T-helper 2 cell treated with Interferon-gamma antibody and Interleukin-4, amounts not matched to agents 5 μg/mL and 100 μg/mL, for 36 hours (primary cell): Measurements from ENCODE around the gene HBA1.
"Not testable (repeated sequence)": the region's sequence is repeated elsewhere in the genome, so short reads cannot be mapped to it uniquely, and the experiment has no call there.

Experiments used
- DNase-seq: peaks from one replicate; pipeline ENCODE4 v3.0.0; 2021; ENCODE audit warnings: low spot score
- H3K27ac Mint-ChIP-seq: one replicate; pipeline ENCODE4 v1.8.0; 2021; ENCODE audit warnings: mild to moderate bottlenecking, mixed read lengths
- H3K27me3 Mint-ChIP-seq: one replicate; pipeline ENCODE4 v1.8.0; 2021; ENCODE audit warnings: low read depth, mixed read lengths
- H3K36me3 Mint-ChIP-seq: one replicate; pipeline ENCODE4 v1.8.0; 2021; ENCODE audit warnings: low read depth, mixed read lengths
- H3K4me1 Mint-ChIP-seq: one replicate; pipeline ENCODE4 v1.8.0; 2021; ENCODE audit warnings: low read depth, mixed read lengths
- H3K4me3 Mint-ChIP-seq: one replicate; pipeline ENCODE4 v1.8.0; 2022; ENCODE audit warnings: mild to moderate bottlenecking, moderate library complexity, mixed read lengths
- H3K9me3 Mint-ChIP-seq: one replicate; pipeline ENCODE4 v1.8.0; 2021; ENCODE audit warnings: mixed read lengths

The HBA1 gene

GRCh38 chr16:176006-176405 lies 474 bp upstream of the HBA1 start:
- not testable (repeated sequence) for H3K36me3 Mint-ChIP-seq, H3K27ac Mint-ChIP-seq, DNase-seq, H3K9me3 Mint-ChIP-seq, H3K4me3 Mint-ChIP-seq, H3K4me1 Mint-ChIP-seq
- H3K27me3 Mint-ChIP-seq = peaks cover 59% of the 10 kb centered on the region

GRCh38 chr16:177394-177822 lies 928 bp downstream of the HBA1 start:
- DNase-seq = no peak
- Mint-ChIP-seq H3K4me1 (peaks cover 2% of the 10 kb centered on the region), H3K27me3 (peaks cover 50% of the 10 kb centered on the region), H3K4me3 (peak overlapping the region; percentile 29), H3K36me3 (no peaks in the 10 kb centered on the region), H3K27ac (no peak overlapping the region), H3K9me3 (no peaks in the 10 kb centered on the region)

- Mint-ChIP-seq H3K27me3 (peaks cover 50% of the 10 kb centered on the region), H3K36me3 (no peaks in the 10 kb centered on the region), H3K9me3 (no peaks in the 10 kb centered on the region), H3K4me3 (peak overlapping the region; percentile 29), H3K27ac (no peak overlapping the region), H3K4me1 (peaks cover 2% of the 10 kb centered on the region)
- DNase-seq = no peak
These were observed 1.6 kb downstream of the HBA1 start for GRCh38 chr16:177981-178667.

GRCh38 chr16:178668-179015 lies 2.2 kb downstream of the HBA1 start:
- Mint-ChIP-seq H3K36me3 (no peaks in the 10 kb centered on the region), H3K27ac (no peak overlapping the region), H3K9me3 (no peaks in the 10 kb centered on the region), H3K27me3 (peaks cover 45% of the 10 kb centered on the region), H3K4me3 (no peak overlapping the region), H3K4me1 (peaks cover 2% of the 10 kb centered on the region)
- no peak for DNase-seq

- Mint-ChIP-seq H3K9me3 (no peaks in the 10 kb centered on the region), H3K27me3 (peaks cover 41% of the 10 kb centered on the region), H3K4me1 (peaks cover 2% of the 10 kb centered on the region), H3K27ac (no peak overlapping the region), H3K4me3 (peak overlapping the region; percentile 36), H3K36me3 (no peaks in the 10 kb centered on the region)
- DNase-seq = no peak
These were observed 3.0 kb downstream of the HBA1 start for GRCh38 chr16:179211-180092.

GRCh38 chr16:180101-180675 lies 3.7 kb downstream of the HBA1 start, which contains the start of gene HBQ1:
HBQ1 (plus strand) TSS chr16:180459; CDS start chr16:180487, 28 bp downstream.
- DNase-seq = peak; percentile 27
- H3K9me3 Mint-ChIP-seq = no peaks in the 10 kb centered on the region
- peaks cover 2% of the 10 kb centered on the region for H3K36me3 Mint-ChIP-seq
- H3K27ac Mint-ChIP-seq = no peak within 1 kb of the TSS
- H3K4me3 Mint-ChIP-seq = peak within 1 kb of the TSS; percentile 36
- no peaks in the 10 kb centered on the region for H3K4me1 Mint-ChIP-seq
- peaks cover 33% of the 10 kb centered on the region for H3K27me3 Mint-ChIP-seq

GRCh38 chr16:180681-181564 lies 4.4 kb downstream of the HBA1 start:
- H3K9me3 Mint-ChIP-seq = no peaks in the 10 kb centered on the region
- peaks cover 7% of the 10 kb centered on the region for H3K36me3 Mint-ChIP-seq
- no peaks in the 10 kb centered on the region for H3K4me1 Mint-ChIP-seq
- H3K27me3 Mint-ChIP-seq = peaks cover 28% of the 10 kb centered on the region
- peak overlapping the region; percentile 36 for H3K4me3 Mint-ChIP-seq
- H3K27ac Mint-ChIP-seq = no peak overlapping the region
- DNase-seq = peak; percentile 81

GRCh38 chr16:181565-182021 lies 5.1 kb downstream of the HBA1 start:
- no peak for DNase-seq
- Mint-ChIP-seq H3K4me1 (no peaks in the 10 kb centered on the region), H3K9me3 (no peaks in the 10 kb centered on the region), H3K27me3 (peaks cover 28% of the 10 kb centered on the region), H3K27ac (no peak overlapping the region), H3K4me3 (no peak overlapping the region), H3K36me3 (peaks cover 7% of the 10 kb centered on the region)

GRCh38 chr16:183005-183404 lies 6.5 kb downstream of the HBA1 start:
- Mint-ChIP-seq H3K27ac (no peak overlapping the region), H3K36me3 (peaks cover 10% of the 10 kb centered on the region), H3K4me1 (no peaks in the 10 kb centered on the region), H3K9me3 (no peaks in the 10 kb centered on the region), H3K27me3 (peaks cover 18% of the 10 kb centered on the region), H3K4me3 (no peak overlapping the region)
- DNase-seq = no peak

GRCh38 chr16:185213-185612 lies 8.7 kb downstream of the HBA1 start:
- Mint-ChIP-seq H3K4me1 (no peaks in the 10 kb centered on the region), H3K4me3 (no peak overlapping the region), H3K27ac (no peak overlapping the region), H3K27me3 (no peaks in the 10 kb centered on the region), H3K36me3 (peaks cover 26% of the 10 kb centered on the region), H3K9me3 (no peaks in the 10 kb centered on the region)
- DNase-seq = no peak

- Mint-ChIP-seq H3K4me3 (no peak overlapping the region), H3K27ac (no peak overlapping the region), H3K27me3 (no peaks in the 10 kb centered on the region), H3K9me3 (no peaks in the 10 kb centered on the region), H3K36me3 (peaks cover 26% of the 10 kb centered on the region), H3K4me1 (no peaks in the 10 kb centered on the region)
- no peak for DNase-seq
These were observed 9.2 kb downstream of the HBA1 start for GRCh38 chr16:185691-186090.

- H3K36me3 Mint-ChIP-seq = peaks cover 36% of the 10 kb centered on the region
- no peak for DNase-seq
- no peaks in the 10 kb centered on the region for H3K4me1 Mint-ChIP-seq
- no peaks in the 10 kb centered on the region for H3K9me3 Mint-ChIP-seq
- H3K27ac Mint-ChIP-seq = no peak overlapping the region
- H3K27me3 Mint-ChIP-seq = no peaks in the 10 kb centered on the region
- no peak overlapping the region for H3K4me3 Mint-ChIP-seq
These were observed 10.8 kb downstream of the HBA1 start for GRCh38 chr16:187330-187729.

- no peaks in the 10 kb centered on the region for H3K9me3 Mint-ChIP-seq
- no peak overlapping the region for H3K27ac Mint-ChIP-seq
These were observed 12.2 kb downstream of the HBA1 start for GRCh38 chr16:188674-189073.

More at GRCh38 chr16:188674-189073, 12.2 kb downstream of the HBA1 start:
- peaks cover 43% of the 10 kb centered on the region for H3K36me3 Mint-ChIP-seq
- DNase-seq = no peak
- no peaks in the 10 kb centered on the region for H3K4me1 Mint-ChIP-seq
- H3K27me3 Mint-ChIP-seq = no peaks in the 10 kb centered on the region
- H3K4me3 Mint-ChIP-seq = no peak overlapping the region
